ENCODE results near the gene IL10RB.

GRCh38 chr21:33249331-33250002, 16.7 kb upstream of the IL10RB start:
- TF ChIP-seq CTCF (IDR thresholded peaks at IDR 0.05 in 4 of 5, conservative IDR thresholded peaks at IDR 0.05 in 1 of 5) (no peak), POLR2A (IDR thresholded peaks at IDR 0.05) (no peak)
